CD4-positive, alpha-beta memory T cell (primary cell): ENCODE data around the gene SLC6A17. TPM values are rescaled to one million over a fixed set of nuclear protein-coding genes. Genes with fewer than 3 reads are reported as not detected.

Source experiments
- CTCF ChIA-PET: fragments of 350-600 bp; sonication (Branson Sonifier 250); formaldehyde crosslinking; loops from one replicate; lab custom pipeline; 2021; ENCODE audit warnings: inconsistent platforms; ENCODE audit not compliant: partially characterized antibody; lab: Charles Lee
- POLR2A ChIA-PET: fragments of 350-600 bp; sonication (Branson Sonifier 250); formaldehyde crosslinking; loops from one replicate; lab custom pipeline; 2021; ENCODE audit not compliant: partially characterized antibody; lab: Charles Lee
- DNase-seq, 5 donors: peaks; one replicate each; pipeline versions ENCODE4 v3.0.0 to v3.0.0-alpha.2; 2020 to 2022; ENCODE audit warnings: mixed read lengths in 1 of 5
- H3K27ac ChIP-seq: one replicate; pipeline ENCODE4 v1.7.0; 2013; ENCODE audit warnings: low read depth, low read length
- H3K27me3 ChIP-seq: 2 replicates; pipeline ENCODE4 v1.7.0; 2013; ENCODE audit warnings: mild to moderate bottlenecking, low read length, moderate library complexity; ENCODE audit not compliant: insufficient read depth
- H3K36me3 ChIP-seq: 2 replicates; pipeline ENCODE4 v1.7.0; 2013; ENCODE audit warnings: mild to moderate bottlenecking, low read length, moderate library complexity; ENCODE audit not compliant: insufficient read depth
- H3K4me1 ChIP-seq: 2 replicates; pipeline ENCODE4 v1.7.0; 2013; ENCODE audit warnings: mild to moderate bottlenecking, low read length, moderate library complexity; ENCODE audit not compliant: insufficient read depth
- H3K4me3 ChIP-seq, 2 donors: one replicate each; pipeline ENCODE4 v1.7.0; 2013; ENCODE audit warnings: low read length in 2 of 2, mild to moderate bottlenecking in 1 of 2
- H3K9me3 ChIP-seq, 2 donors: one replicate each; pipeline ENCODE4 v1.7.0; 2013; ENCODE audit warnings: low read length in 2 of 2, control low read depth in 1 of 2; ENCODE audit not compliant: control insufficient read depth in 1 of 2
- H3K27ac Mint-ChIP-seq, 7 donors: one replicate each; pipeline ENCODE4 v1.8.0; 2020 to 2021; ENCODE audit warnings: mixed read lengths in 7 of 7, mild to moderate bottlenecking in 6 of 7, inconsistent platforms in 3 of 7, moderate library complexity in 3 of 7
- H3K27me3 Mint-ChIP-seq, 2 donors: one replicate each; pipeline ENCODE4 v1.8.0; 2020 to 2021; ENCODE audit warnings: mixed read lengths in 2 of 2
- H3K36me3 Mint-ChIP-seq, 2 donors: one replicate each; pipeline ENCODE4 v1.8.0; 2020 to 2021; ENCODE audit warnings: mixed read lengths in 2 of 2, inconsistent platforms in 1 of 2, mild to moderate bottlenecking in 1 of 2
- H3K4me1 Mint-ChIP-seq, 4 donors: one replicate each; pipeline ENCODE4 v1.8.0; 2020 to 2021; ENCODE audit warnings: mixed read lengths in 4 of 4, mild to moderate bottlenecking in 1 of 4
- H3K4me3 Mint-ChIP-seq, 8 donors: one replicate each; pipeline ENCODE4 v1.8.0; 2020 to 2021; ENCODE audit warnings: mixed read lengths in 8 of 8, mild to moderate bottlenecking in 7 of 8, moderate library complexity in 6 of 8, inconsistent platforms in 3 of 8
- H3K9me3 Mint-ChIP-seq, 8 donors: one replicate each; pipeline ENCODE4 v1.8.0; 2020 to 2021; ENCODE audit warnings: mixed read lengths in 8 of 8, mild to moderate bottlenecking in 5 of 8, inconsistent platforms in 3 of 8, moderate library complexity in 1 of 8
- intact Hi-C: fragments of 100-400 bp; cut with micrococcal nuclease; formaldehyde crosslinking; loops from one replicate; pipeline ENCODE4 v1.15.1; 2023
- polyA plus RNA-seq, 2 donors: library from polyadenylated mRNA; unstranded; fragments of 300-500 nt; fragmentation: Illumina TruSeq; gene quantifications; one replicate each; pipeline ENCODE4 v1.2.3, GENCODE V29; 2021
- total RNA-seq, 2 experiments: library from RNA; stranded (reverse); gene quantifications; one replicate each; pipeline ENCODE4 v1.2.3, GENCODE V29; 2021

The SLC6A17 gene
- total and polyA plus RNA-seq, 4 experiments from 2014 or later: not detected

GRCh38 chr1:110240476-110241210 is 90.3 kb downstream of the SLC6A17 start:
- H3K27me3 Mint-ChIP-seq: no peaks in the 10 kb centered on the region
- POLR2A ChIA-PET: no interaction called here
- no peak overlapping the region for H3K4me3 Mint-ChIP-seq
- intact Hi-C loops: no loop called here
- H3K9me3 ChIP-seq: no peaks in the 10 kb centered on the region
- CTCF ChIA-PET: interaction anchor here (0.9 to 1.4 kb wide), 2 partner anchors 32 to 72 kb away, joined by 3 read pairs; no protein-coding TSS in a partner anchor
- H3K27ac ChIP-seq: no peak overlapping the region
- H3K4me1 Mint-ChIP-seq: peaks cover 0 to 3% (median 0%) of the 10 kb centered on the region in 4 donors
- no peaks in the 10 kb centered on the region for H3K36me3 ChIP-seq
- no peaks in the 10 kb centered on the region for H3K27me3 ChIP-seq
- peaks cover 0 to 3% of the 10 kb centered on the region in 2 donors for H3K36me3 Mint-ChIP-seq
- H3K9me3 Mint-ChIP-seq: no peaks in the 10 kb centered on the region
- H3K4me3 ChIP-seq: no peak overlapping the region
- H3K27ac Mint-ChIP-seq: peak overlapping the region in 2 of 7 donors; percentile 32 to 69
- no peaks in the 10 kb centered on the region for H3K4me1 ChIP-seq
- no peak for DNase-seq

GRCh38 chr1:110241516-110241915 is 91.2 kb downstream of the SLC6A17 start:
- no peak overlapping the region for H3K4me3 ChIP-seq
- Mint-ChIP-seq H3K27ac (no peak overlapping the region), H3K4me3 (no peak overlapping the region), H3K4me1 (peaks cover 0 to 3% (median 0%) of the 10 kb centered on the region in 4 donors), H3K9me3 (no peaks in the 10 kb centered on the region), H3K27me3 (no peaks in the 10 kb centered on the region), H3K36me3 (peaks cover 0 to 3% of the 10 kb centered on the region in 2 donors)
- H3K27ac ChIP-seq: no peak overlapping the region
- H3K36me3 ChIP-seq: no peaks in the 10 kb centered on the region
- ChIA-PET CTCF (interaction anchor here (0.6 to 1.3 kb wide), 3 partner anchors 30 to 34 kb away, joined by 3 to 5 read pairs (median 3); no protein-coding TSS in a partner anchor), POLR2A (no interaction called here)
- intact Hi-C loops: no loop called here
- DNase-seq: no peak
- H3K27me3 ChIP-seq: no peaks in the 10 kb centered on the region
- H3K4me1 ChIP-seq: no peaks in the 10 kb centered on the region
- no peaks in the 10 kb centered on the region for H3K9me3 ChIP-seq

GRCh38 chr1:110242062-110242461 is 91.8 kb downstream of the SLC6A17 start:
- intact Hi-C loops: no loop called here
- no peaks in the 10 kb centered on the region for H3K9me3 Mint-ChIP-seq
- no peak overlapping the region for H3K4me3 Mint-ChIP-seq
- no peak overlapping the region for H3K27ac ChIP-seq
- H3K27ac Mint-ChIP-seq: no peak overlapping the region
- peaks cover 0 to 3% (median 0%) of the 10 kb centered on the region in 4 donors for H3K4me1 Mint-ChIP-seq
- H3K27me3 ChIP-seq: no peaks in the 10 kb centered on the region
- no peaks in the 10 kb centered on the region for H3K27me3 Mint-ChIP-seq
- H3K36me3 ChIP-seq: no peaks in the 10 kb centered on the region
- H3K4me3 ChIP-seq: no peak overlapping the region
- POLR2A ChIA-PET: no interaction called here
- CTCF ChIA-PET: interaction anchor here (0.6 to 1.3 kb wide), 3 partner anchors 29 to 35 kb away, joined by 3 to 5 read pairs (median 3); no protein-coding TSS in a partner anchor
- no peaks in the 10 kb centered on the region for H3K4me1 ChIP-seq
- H3K36me3 Mint-ChIP-seq: peaks cover 0 to 3% of the 10 kb centered on the region in 2 donors
- no peaks in the 10 kb centered on the region for H3K9me3 ChIP-seq
- DNase-seq: no peak

- Mint-ChIP-seq H3K36me3 (peaks cover 0 to 3% of the 10 kb centered on the region in 2 donors), H3K4me3 (no peak overlapping the region), H3K27ac (no peak overlapping the region), H3K4me1 (peaks cover 0 to 3% (median 0%) of the 10 kb centered on the region in 4 donors), H3K9me3 (no peaks in the 10 kb centered on the region), H3K27me3 (no peaks in the 10 kb centered on the region)
- Histone ChIP-seq H3K27me3 (no peaks in the 10 kb centered on the region), H3K27ac (no peak overlapping the region), H3K4me1 (no peaks in the 10 kb centered on the region), H3K9me3 (no peaks in the 10 kb centered on the region), H3K36me3 (no peaks in the 10 kb centered on the region), H3K4me3 (no peak overlapping the region)
- CTCF ChIA-PET: interaction anchor here (1.3 kb wide), 1 partner anchor 35 kb away, joined by 5 read pairs; no protein-coding TSS in a partner anchor
- POLR2A ChIA-PET: no interaction called here
- intact Hi-C loops: no loop called here
- no peak for DNase-seq
Measured at GRCh38 chr1:110242731-110243130, 92.4 kb downstream of the SLC6A17 start.

- Mint-ChIP-seq H3K9me3 (no peaks in the 10 kb centered on the region), H3K4me3 (no peak overlapping the region), H3K27me3 (no peaks in the 10 kb centered on the region), H3K27ac (no peak overlapping the region), H3K36me3 (peaks cover 0 to 3% of the 10 kb centered on the region in 2 donors), H3K4me1 (peaks cover 0 to 3% (median 0%) of the 10 kb centered on the region in 4 donors)
- H3K4me1 ChIP-seq: no peaks in the 10 kb centered on the region
- CTCF ChIA-PET: no interaction called here
- DNase-seq: no peak
- no peak overlapping the region for H3K4me3 ChIP-seq
- no peaks in the 10 kb centered on the region for H3K27me3 ChIP-seq
- H3K36me3 ChIP-seq: no peaks in the 10 kb centered on the region
- no peak overlapping the region for H3K27ac ChIP-seq
- H3K9me3 ChIP-seq: no peaks in the 10 kb centered on the region
- intact Hi-C loops: no loop called here
- POLR2A ChIA-PET: no interaction called here
Measured at GRCh38 chr1:110243146-110243545, 92.9 kb downstream of the SLC6A17 start.

- H3K27ac Mint-ChIP-seq: no peak overlapping the region
- intact Hi-C loops: no loop called here
- H3K4me1 Mint-ChIP-seq: peaks cover 0 to 3% (median 0%) of the 10 kb centered on the region in 4 donors
- no peak overlapping the region for H3K4me3 ChIP-seq
- H3K27me3 Mint-ChIP-seq: no peaks in the 10 kb centered on the region
- no peak overlapping the region for H3K4me3 Mint-ChIP-seq
- H3K36me3 ChIP-seq: no peaks in the 10 kb centered on the region
- H3K27me3 ChIP-seq: no peaks in the 10 kb centered on the region
- no peaks in the 10 kb centered on the region for H3K9me3 ChIP-seq
- POLR2A ChIA-PET: no interaction called here
- H3K27ac ChIP-seq: no peak overlapping the region
- no peaks in the 10 kb centered on the region for H3K36me3 Mint-ChIP-seq
- H3K4me1 ChIP-seq: no peaks in the 10 kb centered on the region
- H3K9me3 Mint-ChIP-seq: no peaks in the 10 kb centered on the region
- no peak for DNase-seq
- CTCF ChIA-PET: interaction anchor here (2.8 kb wide), 1 partner anchor 36 kb away, joined by 16 read pairs; no protein-coding TSS in a partner anchor
Measured at GRCh38 chr1:110243574-110243973, 93.3 kb downstream of the SLC6A17 start.

GRCh38 chr1:110245876-110246620 is 95.8 kb downstream of the SLC6A17 start:
- Histone ChIP-seq H3K9me3 (no peaks in the 10 kb centered on the region), H3K36me3 (no peaks in the 10 kb centered on the region), H3K27me3 (no peaks in the 10 kb centered on the region), H3K4me3 (no peak overlapping the region), H3K4me1 (no peaks in the 10 kb centered on the region), H3K27ac (no peak overlapping the region)
- Mint-ChIP-seq H3K27me3 (no peaks in the 10 kb centered on the region), H3K27ac (no peak overlapping the region), H3K4me3 (no peak overlapping the region), H3K9me3 (no peaks in the 10 kb centered on the region), H3K4me1 (peaks cover 0 to 2% (median 0%) of the 10 kb centered on the region in 4 donors), H3K36me3 (peaks cover 0 to 4% of the 10 kb centered on the region in 2 donors)
- CTCF ChIA-PET: interaction anchor here (2.8 kb wide), 1 partner anchor 38 kb away, joined by 16 read pairs; no protein-coding TSS in a partner anchor
- no peak for DNase-seq
- intact Hi-C loops: no loop called here
- POLR2A ChIA-PET: no interaction called here
